Measurements from ENCODE around the gene PRLHR.

PRLHR gene

GRCh38 chr10:118585794-118586193, 9.7 kb downstream of the PRLHR start:
- no peak overlapping the region for H3K4me3 ChIP-seq (ENCODE audit: low read depth, low read length)
- H3K4me1 ChIP-seq (ENCODE audit: control insufficient read depth, insufficient read depth, low read length), result no peaks in the 10 kb centered on the region
- peaks cover 2% of the 10 kb centered on the region for H3K27me3 ChIP-seq (ENCODE audit: control insufficient read depth, insufficient read depth, low read length)
- H3K9ac ChIP-seq (ENCODE audit: low read depth, low read length), result no peak overlapping the region
- H3K36me3 ChIP-seq (ENCODE audit: control insufficient read depth, insufficient read depth, low read length), result no peaks in the 10 kb centered on the region
- no peaks in the 10 kb centered on the region for H3K9me3 ChIP-seq (ENCODE audit: control insufficient read depth, insufficient read depth, low read length)

GRCh38 chr10:118585234-118585633, 10.2 kb downstream of the PRLHR start:
- Histone ChIP-seq H3K4me1 (ENCODE audit: control insufficient read depth, insufficient read depth, low read length) (no peaks in the 10 kb centered on the region), H3K9me3 (ENCODE audit: control insufficient read depth, insufficient read depth, low read length) (no peaks in the 10 kb centered on the region), H3K4me3 (ENCODE audit: low read depth, low read length) (no peak overlapping the region), H3K36me3 (ENCODE audit: control insufficient read depth, insufficient read depth, low read length) (no peaks in the 10 kb centered on the region), H3K27me3 (ENCODE audit: control insufficient read depth, insufficient read depth, low read length) (peaks cover 2% of the 10 kb centered on the region), H3K9ac (ENCODE audit: low read depth, low read length) (no peak overlapping the region)

GRCh38 chr10:118584181-118584954, 11.1 kb downstream of the PRLHR start:
- Histone ChIP-seq H3K9ac (ENCODE audit: low read depth, low read length) (no peak overlapping the region), H3K9me3 (ENCODE audit: control insufficient read depth, insufficient read depth, low read length) (no peaks in the 10 kb centered on the region), H3K4me3 (ENCODE audit: low read depth, low read length) (no peak overlapping the region), H3K27me3 (ENCODE audit: control insufficient read depth, insufficient read depth, low read length) (peaks cover 2% of the 10 kb centered on the region), H3K4me1 (ENCODE audit: control insufficient read depth, insufficient read depth, low read length) (no peaks in the 10 kb centered on the region), H3K36me3 (ENCODE audit: control insufficient read depth, insufficient read depth, low read length) (no peaks in the 10 kb centered on the region)

- Histone ChIP-seq H3K4me1 (ENCODE audit: control insufficient read depth, insufficient read depth, low read length) (no peaks in the 10 kb centered on the region), H3K9me3 (ENCODE audit: control insufficient read depth, insufficient read depth, low read length) (no peaks in the 10 kb centered on the region), H3K4me3 (ENCODE audit: low read depth, low read length) (no peak overlapping the region), H3K36me3 (ENCODE audit: control insufficient read depth, insufficient read depth, low read length) (no peaks in the 10 kb centered on the region), H3K27me3 (ENCODE audit: control insufficient read depth, insufficient read depth, low read length) (no peaks in the 10 kb centered on the region), H3K9ac (ENCODE audit: low read depth, low read length) (no peak overlapping the region)
These were observed 11.8 kb downstream of the PRLHR start for GRCh38 chr10:118583611-118584010.

GRCh38 chr10:118582511-118582910, 12.9 kb downstream of the PRLHR start:
- no peak overlapping the region for H3K4me3 ChIP-seq (ENCODE audit: low read depth, low read length)
- H3K27me3 ChIP-seq (ENCODE audit: control insufficient read depth, insufficient read depth, low read length), result no peaks in the 10 kb centered on the region
- H3K36me3 ChIP-seq (ENCODE audit: control insufficient read depth, insufficient read depth, low read length), result no peaks in the 10 kb centered on the region
- H3K4me1 ChIP-seq (ENCODE audit: control insufficient read depth, insufficient read depth, low read length), result no peaks in the 10 kb centered on the region
- no peak overlapping the region for H3K9ac ChIP-seq (ENCODE audit: low read depth, low read length)
- H3K9me3 ChIP-seq (ENCODE audit: control insufficient read depth, insufficient read depth, low read length), result no peaks in the 10 kb centered on the region

GRCh38 chr10:118581340-118581739, 14.1 kb downstream of the PRLHR start:
- Histone ChIP-seq H3K4me1 (ENCODE audit: control insufficient read depth, insufficient read depth, low read length) (no peaks in the 10 kb centered on the region), H3K36me3 (ENCODE audit: control insufficient read depth, insufficient read depth, low read length) (no peaks in the 10 kb centered on the region), H3K9ac (ENCODE audit: low read depth, low read length) (no peak overlapping the region)

GRCh38 chr10:118580702-118581101, 14.7 kb downstream of the PRLHR start:
- Histone ChIP-seq H3K9ac (ENCODE audit: low read depth, low read length) (no peak overlapping the region), H3K4me3 (ENCODE audit: low read depth, low read length) (no peak overlapping the region), H3K4me1 (ENCODE audit: control insufficient read depth, insufficient read depth, low read length) (no peaks in the 10 kb centered on the region), H3K36me3 (ENCODE audit: control insufficient read depth, insufficient read depth, low read length) (no peaks in the 10 kb centered on the region), H3K9me3 (ENCODE audit: control insufficient read depth, insufficient read depth, low read length) (no peaks in the 10 kb centered on the region), H3K27me3 (ENCODE audit: control insufficient read depth, insufficient read depth, low read length) (no peaks in the 10 kb centered on the region)

More at GRCh38 chr10:118581340-118581739, 14.1 kb downstream of the PRLHR start:
- Histone ChIP-seq H3K9me3 (ENCODE audit: control insufficient read depth, insufficient read depth, low read length) (no peaks in the 10 kb centered on the region), H3K4me3 (ENCODE audit: low read depth, low read length) (no peak overlapping the region), H3K27me3 (ENCODE audit: control insufficient read depth, insufficient read depth, low read length) (no peaks in the 10 kb centered on the region)

- Histone ChIP-seq H3K9me3 (ENCODE audit: control insufficient read depth, insufficient read depth, low read length) (no peaks in the 10 kb centered on the region), H3K27me3 (ENCODE audit: control insufficient read depth, insufficient read depth, low read length) (no peaks in the 10 kb centered on the region), H3K36me3 (ENCODE audit: control insufficient read depth, insufficient read depth, low read length) (no peaks in the 10 kb centered on the region), H3K4me1 (ENCODE audit: control insufficient read depth, insufficient read depth, low read length) (no peaks in the 10 kb centered on the region), H3K9ac (ENCODE audit: low read depth, low read length) (no peak overlapping the region), H3K4me3 (ENCODE audit: low read depth, low read length) (no peak overlapping the region)
These were observed 21.9 kb downstream of the PRLHR start for GRCh38 chr10:118573512-118573911.

- no peaks in the 10 kb centered on the region for H3K4me1 ChIP-seq (ENCODE audit: control insufficient read depth, insufficient read depth, low read length)
- no peak overlapping the region for H3K4me3 ChIP-seq (ENCODE audit: low read depth, low read length)
- no peaks in the 10 kb centered on the region for H3K9me3 ChIP-seq (ENCODE audit: control insufficient read depth, insufficient read depth, low read length)
- no peaks in the 10 kb centered on the region for H3K27me3 ChIP-seq (ENCODE audit: control insufficient read depth, insufficient read depth, low read length)
- H3K36me3 ChIP-seq (ENCODE audit: control insufficient read depth, insufficient read depth, low read length), result no peaks in the 10 kb centered on the region
- no peak overlapping the region for H3K9ac ChIP-seq (ENCODE audit: low read depth, low read length)
These were observed 23.0 kb downstream of the PRLHR start for GRCh38 chr10:118572256-118573041.

GRCh38 chr10:118571123-118571522, 24.3 kb downstream of the PRLHR start:
- Histone ChIP-seq H3K4me1 (ENCODE audit: control insufficient read depth, insufficient read depth, low read length) (no peaks in the 10 kb centered on the region), H3K27me3 (ENCODE audit: control insufficient read depth, insufficient read depth, low read length) (no peaks in the 10 kb centered on the region), H3K9ac (ENCODE audit: low read depth, low read length) (no peak overlapping the region), H3K9me3 (ENCODE audit: control insufficient read depth, insufficient read depth, low read length) (no peaks in the 10 kb centered on the region), H3K36me3 (ENCODE audit: control insufficient read depth, insufficient read depth, low read length) (no peaks in the 10 kb centered on the region), H3K4me3 (ENCODE audit: low read depth, low read length) (no peak overlapping the region)

- no peaks in the 10 kb centered on the region for H3K9me3 ChIP-seq (ENCODE audit: control insufficient read depth, insufficient read depth, low read length)
These were observed 24.9 kb downstream of the PRLHR start for GRCh38 chr10:118570591-118570990.

GRCh38 chr10:118569882-118570252, 25.6 kb downstream of the PRLHR start:
- Histone ChIP-seq H3K4me1 (ENCODE audit: control insufficient read depth, insufficient read depth, low read length) (no peaks in the 10 kb centered on the region), H3K27me3 (ENCODE audit: control insufficient read depth, insufficient read depth, low read length) (no peaks in the 10 kb centered on the region), H3K4me3 (ENCODE audit: low read depth, low read length) (no peak overlapping the region), H3K9ac (ENCODE audit: low read depth, low read length) (no peak overlapping the region), H3K36me3 (ENCODE audit: control insufficient read depth, insufficient read depth, low read length) (no peaks in the 10 kb centered on the region), H3K9me3 (ENCODE audit: control insufficient read depth, insufficient read depth, low read length) (no peaks in the 10 kb centered on the region)

More at GRCh38 chr10:118570591-118570990, 24.9 kb downstream of the PRLHR start:
- Histone ChIP-seq H3K36me3 (ENCODE audit: control insufficient read depth, insufficient read depth, low read length) (no peaks in the 10 kb centered on the region), H3K4me1 (ENCODE audit: control insufficient read depth, insufficient read depth, low read length) (no peaks in the 10 kb centered on the region), H3K27me3 (ENCODE audit: control insufficient read depth, insufficient read depth, low read length) (no peaks in the 10 kb centered on the region), H3K4me3 (ENCODE audit: low read depth, low read length) (no peak overlapping the region), H3K9ac (ENCODE audit: low read depth, low read length) (no peak overlapping the region)
